Smooth muscle cell (in vitro differentiated cells): ENCODE results near the gene MRPS26. TPM values are rescaled to one million over a fixed set of nuclear protein-coding genes. Genes with fewer than 3 reads are reported as not detected.

Experiments used
- DNase-seq: peaks from one replicate; lab custom pipeline; 2025; ENCODE audit not compliant: unreplicated experiment; lab: John Stamatoyannopoulos, UW
- H2AFZ ChIP-seq: fragments of 200-600 bp; sonication (generic); 2 replicates; pipeline ENCODE4 v1.6.0; 2016; ENCODE audit warnings: antibody characterized with exemption, low read depth, mild to moderate bottlenecking
- H3F3A ChIP-seq: fragments of 200-600 bp; sonication (generic); 2 replicates; pipeline ENCODE4 v1.6.0; 2017; ENCODE audit warnings: antibody characterized with exemption, low read depth
- H3K27ac ChIP-seq: fragments of 200-600 bp; sonication (generic); 2 replicates; pipeline ENCODE4 v1.5.1; 2016; ENCODE audit warnings: low read depth, mild to moderate bottlenecking
- H3K27me3 ChIP-seq: fragments of 200-600 bp; sonication (generic); 2 replicates; pipeline ENCODE4 v1.6.1; 2016; ENCODE audit warnings: low read depth, mild to moderate bottlenecking
- H3K36me3 ChIP-seq: fragments of 200-600 bp; sonication (generic); 2 replicates; pipeline ENCODE4 v1.5.1; 2016; ENCODE audit warnings: low read depth
- H3K4me1 ChIP-seq: fragments of 200-600 bp; sonication (generic); 2 replicates; pipeline ENCODE4 v1.5.1; 2016; ENCODE audit warnings: low read depth
- H3K4me2 ChIP-seq: fragments of 200-600 bp; sonication (generic); 2 replicates; pipeline ENCODE4 v1.6.0; 2016; ENCODE audit warnings: mild to moderate bottlenecking
- H3K4me3 ChIP-seq: fragments of 200-600 bp; sonication (generic); 2 replicates; pipeline ENCODE4 v1.5.1; 2016; ENCODE audit warnings: mild to moderate bottlenecking
- H3K79me2 ChIP-seq: fragments of 200-600 bp; sonication (generic); 2 replicates; pipeline ENCODE4 v1.6.0; 2016; ENCODE audit warnings: low read depth, mild to moderate bottlenecking
- H3K9ac ChIP-seq: fragments of 200-600 bp; sonication (generic); 2 replicates; pipeline ENCODE4 v1.6.0; 2016; ENCODE audit warnings: low read depth
- H3K9me3 ChIP-seq: fragments of 200-600 bp; sonication (generic); replicated peaks from 2 replicates; pipeline ENCODE4 v1.5.1; 2016; ENCODE audit warnings: low read depth
- H4K20me1 ChIP-seq: fragments of 200-600 bp; sonication (generic); 2 replicates; pipeline ENCODE4 v1.6.0; 2016; ENCODE audit warnings: low read depth
- CTCF ChIP-seq: fragments of 200-600 bp; sonication (generic); IDR thresholded peaks from 2 replicates; pipeline ENCODE4 v1.5.1; 2017; ENCODE audit warnings: borderline replicate concordance, mild to moderate bottlenecking, antibody characterized with exemption; ENCODE audit not compliant: insufficient read depth, poor library complexity, severe bottlenecking
- WGBS: methylation state at CpG from one replicate; pipeline ENCODE4 v1.1.7; 2016; ENCODE audit warnings: low lambda C conversion rate; 5-methylcytosine and 5-hydroxymethylcytosine counted together
- polyA plus RNA-seq: library from polyadenylated mRNA; unstranded; fragments of >200 nt; fragmentation: Nextera tagmentation; extraction: Ambion mirVana; gene quantifications from 2 replicates; pipeline ENCODE4 v1.2.1, GENCODE V29; 2016
- total RNA-seq: library from RNA; depleted of rRNA; stranded (reverse); fragments of >200 nt; gene quantifications from 2 replicates; pipeline ENCODE4 v1.2.3, GENCODE V29; 2014

Gene MRPS26
- total and polyA plus RNA-seq, 2 experiments from 2014 or later, result 18.3 to 62.9 TPM

GRCh38 chr20:3085571-3086072, 39.8 kb downstream of the MRPS26 start:
- H3K4me1 ChIP-seq, result peaks cover 6% of the 10 kb centered on the region
- no peak for TF ChIP-seq CTCF
- H3K4me2 ChIP-seq, result no peak overlapping the region
- no peaks in the 10 kb centered on the region for H3K79me2 ChIP-seq
- WGBS, result 96% methylated on average over 8 of the region's 8 CpGs
- H3K4me3 ChIP-seq, result no peak overlapping the region
- H3F3A ChIP-seq, result no peaks in the 10 kb centered on the region
- H3K27ac ChIP-seq, result no peak overlapping the region
- no peaks in the 10 kb centered on the region for H4K20me1 ChIP-seq
- DNase-seq, result no peak
- no peaks in the 10 kb centered on the region for H3K36me3 ChIP-seq
- no peak overlapping the region for H2AFZ ChIP-seq
- H3K9ac ChIP-seq, result no peak overlapping the region
- no peaks in the 10 kb centered on the region for H3K9me3 ChIP-seq
- H3K27me3 ChIP-seq, result peaks cover 43% of the 10 kb centered on the region

- Histone ChIP-seq H3K4me1 (peaks cover 6% of the 10 kb centered on the region), H3K27ac (no peak overlapping the region), H3F3A (no peaks in the 10 kb centered on the region), H3K27me3 (peaks cover 19% of the 10 kb centered on the region), H4K20me1 (no peaks in the 10 kb centered on the region), H3K4me3 (no peak overlapping the region), H3K79me2 (no peaks in the 10 kb centered on the region), H3K4me2 (no peak overlapping the region), H3K9me3 (no peaks in the 10 kb centered on the region), H3K36me3 (no peaks in the 10 kb centered on the region), H2AFZ (no peak overlapping the region), H3K9ac (no peak overlapping the region)
- 87% methylated on average over 7 of the region's 7 CpGs for WGBS
- no peak for TF ChIP-seq CTCF
- DNase-seq, result no peak
Measured at GRCh38 chr20:3088031-3088430, 42.2 kb downstream of the MRPS26 start.

GRCh38 chr20:3090565-3090964, 44.7 kb downstream of the MRPS26 start:
- Histone ChIP-seq H3K4me1 (peaks cover 2% of the 10 kb centered on the region), H3K9ac (no peak overlapping the region), H2AFZ (no peak overlapping the region), H3K4me2 (no peak overlapping the region), H3K27ac (no peak overlapping the region), H3K79me2 (no peaks in the 10 kb centered on the region), H3F3A (no peaks in the 10 kb centered on the region), H3K36me3 (no peaks in the 10 kb centered on the region), H3K27me3 (no peaks in the 10 kb centered on the region), H4K20me1 (no peaks in the 10 kb centered on the region), H3K9me3 (no peaks in the 10 kb centered on the region), H3K4me3 (no peak overlapping the region)
- no peak for DNase-seq
- TF ChIP-seq CTCF, result no peak
- WGBS, result 63% methylated on average over 1 of the region's 1 CpG
